ENCODE measurements around the gene ITPR1.

The ITPR1 gene

GRCh38 chr3:4752201-4753072 is 259.3 kb downstream of the ITPR1 start:
- TF ChIP-seq REST (IDR thresholded peaks at IDR 0.05; ENCODE audit: insufficient read depth in 1 of 2, low read depth in 2 of 2, low read length in 2 of 2) (no peak), TAF1 (IDR thresholded peaks at IDR 0.05; ENCODE audit: borderline replicate concordance, insufficient read depth, low read length) (no peak), POLR2AphosphoS5 (IDR thresholded peaks at IDR 0.05; ENCODE audit: low read depth, low read length) (no peak), SIN3A (IDR thresholded peaks at IDR 0.05; ENCODE audit: borderline replicate concordance, insufficient read depth, low read length) (no peak), FOXP2 (optimal IDR thresholded peaks at IDR 0.05; ENCODE audit: borderline replicate concordance, extremely low read depth, extremely low read length, insufficient read depth) (no peak)

GRCh38 chr3:4753073-4753691 is 260.0 kb downstream of the ITPR1 start:
- TF ChIP-seq POLR2AphosphoS5 (IDR thresholded peaks at IDR 0.05; ENCODE audit: low read depth, low read length) (no peak), SIN3A (IDR thresholded peaks at IDR 0.05; ENCODE audit: borderline replicate concordance, insufficient read depth, low read length) (no peak), TAF1 (IDR thresholded peaks at IDR 0.05; ENCODE audit: borderline replicate concordance, insufficient read depth, low read length) (no peak), FOXP2 (optimal IDR thresholded peaks at IDR 0.05; ENCODE audit: borderline replicate concordance, extremely low read depth, extremely low read length, insufficient read depth) (no peak), REST (IDR thresholded peaks at IDR 0.05; ENCODE audit: insufficient read depth in 1 of 2, low read depth in 2 of 2, low read length in 2 of 2) (no peak)

- no peak for TF ChIP-seq FOXP2 (optimal IDR thresholded peaks at IDR 0.05; ENCODE audit: borderline replicate concordance, extremely low read depth, extremely low read length, insufficient read depth)
- no peak for TF ChIP-seq TAF1 (IDR thresholded peaks at IDR 0.05; ENCODE audit: borderline replicate concordance, insufficient read depth, low read length)
- TF ChIP-seq REST (IDR thresholded peaks at IDR 0.05; ENCODE audit: insufficient read depth in 1 of 2, low read depth in 2 of 2, low read length in 2 of 2) = no peak
- TF ChIP-seq POLR2AphosphoS5 (IDR thresholded peaks at IDR 0.05; ENCODE audit: low read depth, low read length) = no peak
- no peak for TF ChIP-seq SIN3A (IDR thresholded peaks at IDR 0.05; ENCODE audit: borderline replicate concordance, insufficient read depth, low read length)
Observed at GRCh38 chr3:4754180-4755086, 261.3 kb downstream of the ITPR1 start.

- TF ChIP-seq POLR2AphosphoS5 (IDR thresholded peaks at IDR 0.05; ENCODE audit: low read depth, low read length) (no peak), FOXP2 (optimal IDR thresholded peaks at IDR 0.05; ENCODE audit: borderline replicate concordance, extremely low read depth, extremely low read length, insufficient read depth) (no peak), SIN3A (IDR thresholded peaks at IDR 0.05; ENCODE audit: borderline replicate concordance, insufficient read depth, low read length) (no peak), REST (IDR thresholded peaks at IDR 0.05; ENCODE audit: insufficient read depth in 1 of 2, low read depth in 2 of 2, low read length in 2 of 2) (no peak), TAF1 (IDR thresholded peaks at IDR 0.05; ENCODE audit: borderline replicate concordance, insufficient read depth, low read length) (no peak)
Observed at GRCh38 chr3:4755566-4755965, 262.4 kb downstream of the ITPR1 start.

Data from PFSK-1 (cell line).